ENCODE results near the gene RNF34.

RNF34 gene

DNA sequence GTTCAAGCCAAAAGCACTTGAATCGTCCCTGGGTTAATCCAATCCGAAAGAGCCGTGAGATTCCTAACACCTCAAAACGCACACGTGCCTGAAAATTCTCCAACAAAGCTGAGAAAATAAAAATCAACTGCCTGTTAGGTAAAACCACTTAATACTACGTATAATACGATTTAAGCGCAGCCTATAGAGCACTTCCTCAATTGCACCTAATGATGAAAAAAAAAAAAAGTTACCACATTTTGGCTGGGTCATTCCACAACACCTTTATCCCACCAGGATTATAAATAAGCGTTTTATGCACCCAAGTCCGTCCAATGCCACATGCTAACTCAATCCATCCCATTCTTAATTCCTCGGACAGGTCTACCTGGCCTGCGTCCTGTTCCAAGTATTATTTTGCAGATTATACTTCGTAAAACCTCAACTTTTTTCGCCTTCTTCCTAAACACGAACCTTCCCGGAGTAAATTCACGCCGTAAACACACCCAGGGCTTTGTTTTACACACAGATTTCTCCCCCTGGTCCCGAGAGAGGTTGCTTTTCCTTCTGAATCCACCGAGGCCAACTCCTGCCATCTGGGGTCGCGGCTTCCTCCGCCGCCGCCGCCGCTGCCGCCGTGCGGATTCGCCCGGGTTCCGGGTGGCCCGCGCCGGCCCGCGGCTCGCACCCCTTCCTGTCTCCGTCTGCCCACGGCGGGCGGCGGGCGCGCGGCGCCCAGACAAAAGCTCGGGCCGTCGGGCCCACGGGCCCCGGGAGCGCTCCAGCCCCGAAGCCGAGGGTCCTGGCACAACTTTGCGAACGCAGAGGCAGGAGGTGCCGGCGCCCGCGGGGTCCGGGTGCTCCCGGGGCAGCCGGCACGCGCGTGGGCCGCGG is 66.2 kb downstream of the RNF34 start:
- Histone ChIP-seq H3K36me3 (ENCODE audit: control insufficient read depth, insufficient read depth, low read length) (no peaks in the 10 kb centered on the region), H3K27me3 (ENCODE audit: control insufficient read depth, insufficient read depth, low read length) (no peaks in the 10 kb centered on the region), H3K4me1 (no peaks in the 10 kb centered on the region), H3K4me2 (ENCODE audit: low read length) (peak overlapping the region; percentile 49), H2AFZ (no peak overlapping the region), H3K79me2 (peaks cover 26% of the 10 kb centered on the region), H3K27ac (no peak overlapping the region), H3K9ac (no peak overlapping the region), H3K4me3 (ENCODE audit: low read depth, low read length) (no peak overlapping the region), H3K9me3 (ENCODE audit: control insufficient read depth, low read length) (no peaks in the 10 kb centered on the region)
- TF ChIP-seq, protein P1, sequence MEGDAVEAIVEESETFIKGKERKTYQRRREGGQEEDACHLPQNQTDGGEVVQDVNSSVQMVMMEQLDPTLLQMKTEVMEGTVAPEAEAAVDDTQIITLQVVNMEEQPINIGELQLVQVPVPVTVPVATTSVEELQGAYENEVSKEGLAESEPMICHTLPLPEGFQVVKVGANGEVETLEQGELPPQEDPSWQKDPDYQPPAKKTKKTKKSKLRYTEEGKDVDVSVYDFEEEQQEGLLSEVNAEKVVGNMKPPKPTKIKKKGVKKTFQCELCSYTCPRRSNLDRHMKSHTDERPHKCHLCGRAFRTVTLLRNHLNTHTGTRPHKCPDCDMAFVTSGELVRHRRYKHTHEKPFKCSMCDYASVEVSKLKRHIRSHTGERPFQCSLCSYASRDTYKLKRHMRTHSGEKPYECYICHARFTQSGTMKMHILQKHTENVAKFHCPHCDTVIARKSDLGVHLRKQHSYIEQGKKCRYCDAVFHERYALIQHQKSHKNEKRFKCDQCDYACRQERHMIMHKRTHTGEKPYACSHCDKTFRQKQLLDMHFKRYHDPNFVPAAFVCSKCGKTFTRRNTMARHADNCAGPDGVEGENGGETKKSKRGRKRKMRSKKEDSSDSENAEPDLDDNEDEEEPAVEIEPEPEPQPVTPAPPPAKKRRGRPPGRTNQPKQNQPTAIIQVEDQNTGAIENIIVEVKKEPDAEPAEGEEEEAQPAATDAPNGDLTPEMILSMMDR (IDR thresholded peaks at IDR 0.05) = no peak

DNA sequence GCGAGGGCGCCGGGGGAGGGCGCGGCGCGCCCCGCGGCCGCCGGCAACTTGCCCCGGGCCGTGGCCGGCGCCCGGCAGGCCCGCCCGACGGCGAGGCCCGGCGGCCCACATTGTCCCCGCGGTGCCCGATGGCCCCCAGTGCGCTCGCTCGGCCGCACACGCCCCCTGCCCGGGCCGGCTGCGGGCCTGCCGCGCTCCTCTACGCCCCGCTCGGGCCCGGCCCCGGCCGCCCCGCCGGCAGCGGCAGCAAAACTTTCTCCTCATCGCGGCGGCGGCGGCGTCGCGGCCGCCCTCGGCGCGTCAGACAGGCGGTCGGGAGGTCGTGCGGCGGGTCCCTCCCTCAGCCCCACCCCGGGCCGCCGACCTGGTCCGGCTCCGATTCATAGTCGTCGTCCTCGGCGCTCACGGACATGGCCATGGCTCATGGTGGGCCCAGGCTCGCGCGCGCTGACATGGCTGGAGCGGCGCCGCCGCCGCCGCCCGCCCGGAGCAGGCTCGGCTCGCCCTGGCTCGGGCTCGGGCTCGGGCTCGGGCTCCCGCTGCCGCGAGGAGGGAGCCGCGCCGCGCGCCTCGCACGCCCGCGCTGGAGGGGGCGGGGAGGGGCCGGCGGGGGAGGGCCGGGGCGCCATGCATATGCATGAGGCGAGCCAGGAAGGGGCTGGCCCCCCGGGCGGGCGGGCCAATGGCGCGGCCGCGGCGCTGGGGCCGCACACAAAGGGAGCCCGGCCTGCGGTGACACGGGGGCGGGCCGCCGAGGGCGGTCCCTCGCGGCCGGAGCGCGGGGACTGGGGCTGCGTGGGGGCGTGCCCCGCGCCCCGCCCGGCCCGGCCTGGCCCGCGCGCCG is 67.1 kb downstream of the RNF34 start:
- Histone ChIP-seq H3K27me3 (ENCODE audit: control insufficient read depth, insufficient read depth, low read length) (no peaks in the 10 kb centered on the region), H3K9ac (no peak overlapping the region), H3K9me3 (ENCODE audit: control insufficient read depth, low read length) (no peaks in the 10 kb centered on the region), H3K36me3 (ENCODE audit: control insufficient read depth, insufficient read depth, low read length) (no peaks in the 10 kb centered on the region), H3K4me3 (ENCODE audit: low read depth, low read length) (peak overlapping the region; percentile 31), H3K4me2 (ENCODE audit: low read length) (peak overlapping the region; percentile 77), H3K4me1 (no peaks in the 10 kb centered on the region), H3K79me2 (peaks cover 26% of the 10 kb centered on the region), H2AFZ (peak overlapping the region; percentile 67), H3K27ac (no peak overlapping the region)
- TF ChIP-seq, protein P1 (IDR thresholded peaks at IDR 0.05) = no peak

DNA sequence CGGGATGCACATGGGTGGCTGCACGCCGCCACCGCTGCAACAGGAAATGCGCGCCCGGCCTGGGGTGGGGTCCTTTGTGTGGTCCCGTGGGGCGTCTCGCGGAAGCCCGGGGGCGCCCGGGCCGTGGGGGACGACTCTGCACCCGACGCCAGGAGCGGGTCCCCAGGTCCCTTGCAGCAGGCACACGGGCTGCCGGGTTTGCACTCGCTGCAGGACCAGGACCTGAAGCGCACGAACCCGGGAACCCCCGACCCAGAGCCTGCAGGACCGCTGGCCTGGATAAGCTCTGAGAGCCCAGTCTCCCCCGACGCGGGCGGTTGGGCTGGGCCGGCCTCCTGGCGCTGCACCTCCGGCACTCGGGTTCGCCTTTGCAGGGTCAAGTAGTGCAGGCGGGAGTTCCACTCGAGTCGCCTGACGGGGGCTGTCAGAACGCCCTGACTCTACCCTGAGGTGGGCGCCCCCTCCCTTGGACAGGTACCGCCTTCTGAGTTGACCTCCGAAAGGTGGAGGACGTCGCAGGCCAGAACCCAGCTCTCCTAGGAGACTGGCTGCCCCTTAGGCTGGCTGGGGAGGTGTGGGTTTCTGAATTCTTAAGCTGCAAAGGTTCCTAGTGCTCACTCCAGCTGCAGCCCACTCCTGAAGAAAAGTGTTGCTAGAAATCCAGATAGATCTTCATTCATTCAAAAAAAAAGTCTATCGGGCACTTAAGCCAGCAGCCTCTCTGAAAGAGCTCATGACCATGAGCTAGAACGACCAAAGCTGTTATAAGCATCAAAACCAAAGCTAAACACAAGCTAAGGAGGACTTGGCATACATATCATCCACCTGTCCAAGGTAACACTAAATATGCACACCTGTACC is 68.0 kb downstream of the RNF34 start:
- Histone ChIP-seq H3K4me1 (no peaks in the 10 kb centered on the region), H3K79me2 (peaks cover 20% of the 10 kb centered on the region), H3K9me3 (ENCODE audit: control insufficient read depth, low read length) (no peaks in the 10 kb centered on the region), H3K36me3 (ENCODE audit: control insufficient read depth, insufficient read depth, low read length) (no peaks in the 10 kb centered on the region), H3K4me3 (ENCODE audit: low read depth, low read length) (no peak overlapping the region), H2AFZ (peak overlapping the region; percentile 67), H3K27me3 (ENCODE audit: control insufficient read depth, insufficient read depth, low read length) (no peaks in the 10 kb centered on the region), H3K4me2 (ENCODE audit: low read length) (peak overlapping the region; percentile 77), H3K27ac (no peak overlapping the region), H3K9ac (no peak overlapping the region)
- TF ChIP-seq, protein P1 (IDR thresholded peaks at IDR 0.05) = no peak

DNA sequence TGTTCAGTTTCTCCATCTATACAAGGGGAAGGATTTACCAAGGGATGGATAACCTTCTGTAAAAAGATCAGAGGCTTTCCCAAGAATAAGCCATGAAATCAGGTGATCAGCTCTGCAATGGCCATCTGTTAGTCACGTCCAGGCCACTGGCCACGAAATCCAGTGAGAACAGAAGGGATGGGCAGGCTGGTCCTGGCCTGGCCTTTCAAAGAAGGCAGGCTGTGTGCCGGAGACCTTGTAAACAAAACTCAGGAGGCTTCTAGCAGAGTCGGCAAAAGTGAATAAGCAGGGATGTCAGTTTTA is 68.5 kb downstream of the RNF34 start:
- H3K9me3 ChIP-seq (ENCODE audit: control insufficient read depth, low read length) = no peaks in the 10 kb centered on the region
- H3K4me2 ChIP-seq (ENCODE audit: low read length) = no peak overlapping the region
- TF ChIP-seq, protein P1 (IDR thresholded peaks at IDR 0.05) = no peak
- no peaks in the 10 kb centered on the region for H3K4me1 ChIP-seq
- H3K27me3 ChIP-seq (ENCODE audit: control insufficient read depth, insufficient read depth, low read length) = no peaks in the 10 kb centered on the region
- no peak overlapping the region for H2AFZ ChIP-seq
- no peaks in the 10 kb centered on the region for H3K36me3 ChIP-seq (ENCODE audit: control insufficient read depth, insufficient read depth, low read length)
- peaks cover 21% of the 10 kb centered on the region for H3K79me2 ChIP-seq
- H3K9ac ChIP-seq = no peak overlapping the region
- H3K4me3 ChIP-seq (ENCODE audit: low read depth, low read length) = no peak overlapping the region
- no peak overlapping the region for H3K27ac ChIP-seq

All from parathyroid adenoma (tissue), 2 donors.